Measurements from ENCODE around the gene PGAP1.

PGAP1 gene

GRCh38 chr2:196887431-196887830 is 39.1 kb downstream of the PGAP1 start:
- no peak for DNase-seq
- H3K4me1 ChIP-seq (ENCODE audit: insufficient read depth, low read length): no peaks in the 10 kb centered on the region
- H3K9me3 ChIP-seq (ENCODE audit: insufficient read depth, low read length, severe bottlenecking): no peaks in the 10 kb centered on the region
- ATAC-seq (ENCODE audit: insufficient read depth, low read depth): no peak
- H3K36me3 ChIP-seq (ENCODE audit: insufficient read depth, low read length): peaks cover 51% of the 10 kb centered on the region
- no peaks in the 10 kb centered on the region for H3K27me3 ChIP-seq (ENCODE audit: insufficient read depth, low read length, poor library complexity)
- H4K20me1 ChIP-seq (ENCODE audit: insufficient read depth, low read length): no peaks in the 10 kb centered on the region
- H3K27ac ChIP-seq (ENCODE audit: low read length): no peak overlapping the region
- no peak overlapping the region for H3K4me3 ChIP-seq (ENCODE audit: low read depth in 1 of 2, low read length in 2 of 2)
- no peak overlapping the region for H3K4me2 ChIP-seq (ENCODE audit: insufficient read depth, low read length)
- TF ChIP-seq CTCF (IDR thresholded peaks at IDR 0.05; ENCODE audit: borderline replicate concordance, extremely low read depth, low read length, poor library complexity, severe bottlenecking) (no peak), EZH2 (IDR thresholded peaks at IDR 0.05; ENCODE audit: borderline replicate concordance, low read depth, low read length, severe bottlenecking) (no peak)
- no peak overlapping the region for H2AFZ ChIP-seq (ENCODE audit: low read depth, low read length)
- no peaks in the 10 kb centered on the region for H3K79me2 ChIP-seq (ENCODE audit: insufficient read depth, low read length)
- no peak overlapping the region for H3K9ac ChIP-seq (ENCODE audit: low read depth, low read length)

GRCh38 chr2:196884368-196884767 is 42.1 kb downstream of the PGAP1 start:
- Histone ChIP-seq H3K27me3 (ENCODE audit: insufficient read depth, low read length, poor library complexity) (no peaks in the 10 kb centered on the region), H3K79me2 (ENCODE audit: insufficient read depth, low read length) (no peaks in the 10 kb centered on the region), H2AFZ (ENCODE audit: low read depth, low read length) (no peak overlapping the region), H4K20me1 (ENCODE audit: insufficient read depth, low read length) (no peaks in the 10 kb centered on the region), H3K9me3 (ENCODE audit: insufficient read depth, low read length, severe bottlenecking) (no peaks in the 10 kb centered on the region), H3K9ac (ENCODE audit: low read depth, low read length) (no peak overlapping the region), H3K4me2 (ENCODE audit: insufficient read depth, low read length) (no peak overlapping the region), H3K4me1 (ENCODE audit: insufficient read depth, low read length) (no peaks in the 10 kb centered on the region), H3K36me3 (ENCODE audit: insufficient read depth, low read length) (peaks cover 53% of the 10 kb centered on the region), H3K4me3 (ENCODE audit: low read depth in 1 of 2, low read length in 2 of 2) (no peak overlapping the region), H3K27ac (ENCODE audit: low read length) (no peak overlapping the region)
- ATAC-seq (ENCODE audit: insufficient read depth, low read depth) (no peak), DNase-seq (no peak)
- TF ChIP-seq CTCF (IDR thresholded peaks at IDR 0.05; ENCODE audit: borderline replicate concordance, extremely low read depth, low read length, poor library complexity, severe bottlenecking) (no peak), EZH2 (IDR thresholded peaks at IDR 0.05; ENCODE audit: borderline replicate concordance, low read depth, low read length, severe bottlenecking) (no peak)

DNA sequence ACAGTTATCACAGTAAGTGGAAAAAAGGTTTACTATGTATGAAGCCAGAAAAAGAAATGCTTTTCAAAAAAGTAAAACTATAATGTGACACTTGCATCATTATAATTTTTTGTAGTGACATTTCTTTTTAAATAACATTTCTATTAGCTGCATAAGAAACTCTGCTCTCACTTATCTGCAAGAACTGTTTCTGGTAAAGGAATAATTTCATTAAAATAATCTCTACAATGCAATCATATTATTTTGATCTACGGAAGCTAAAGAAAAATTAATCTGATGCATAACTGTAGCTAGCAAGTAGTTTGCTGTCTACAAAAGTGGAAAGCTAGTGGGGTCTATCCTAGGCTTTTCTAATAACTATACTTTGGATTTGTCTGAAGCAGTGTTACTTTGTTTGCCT is 50.1 kb downstream of the PGAP1 start:
- no peak overlapping the region for H3K4me2 ChIP-seq (ENCODE audit: insufficient read depth, low read length)
- no peaks in the 10 kb centered on the region for H3K9me3 ChIP-seq (ENCODE audit: insufficient read depth, low read length, severe bottlenecking)
- no peak overlapping the region for H3K27ac ChIP-seq (ENCODE audit: low read length)
- no peaks in the 10 kb centered on the region; the same call in 1 of the 2 replicates for H3K4me1 ChIP-seq (ENCODE audit: insufficient read depth, low read length)
- no peaks in the 10 kb centered on the region for H4K20me1 ChIP-seq (ENCODE audit: insufficient read depth, low read length)
- DNase-seq (no peak), ATAC-seq (ENCODE audit: insufficient read depth, low read depth) (no peak)
- no peaks in the 10 kb centered on the region for H3K27me3 ChIP-seq (ENCODE audit: insufficient read depth, low read length, poor library complexity)
- no peaks in the 10 kb centered on the region for H3K79me2 ChIP-seq (ENCODE audit: insufficient read depth, low read length)
- H3K9ac ChIP-seq (ENCODE audit: low read depth, low read length): no peak overlapping the region
- TF ChIP-seq CTCF (IDR thresholded peaks at IDR 0.05; ENCODE audit: borderline replicate concordance, extremely low read depth, low read length, poor library complexity, severe bottlenecking) (no peak), EZH2 (IDR thresholded peaks at IDR 0.05; ENCODE audit: borderline replicate concordance, low read depth, low read length, severe bottlenecking) (no peak)
- peaks cover 51% of the 10 kb centered on the region for H3K36me3 ChIP-seq (ENCODE audit: insufficient read depth, low read length)
- no peak overlapping the region for H3K4me3 ChIP-seq (ENCODE audit: low read depth in 1 of 2, low read length in 2 of 2)
- H2AFZ ChIP-seq (ENCODE audit: low read depth, low read length): no peak overlapping the region

GRCh38 chr2:196875414-196875813 is 51.1 kb downstream of the PGAP1 start:
- no peaks in the 10 kb centered on the region; the same call in 1 of the 2 replicates for H3K4me1 ChIP-seq (ENCODE audit: insufficient read depth, low read length)
- H3K79me2 ChIP-seq (ENCODE audit: insufficient read depth, low read length): no peaks in the 10 kb centered on the region
- H3K9ac ChIP-seq (ENCODE audit: low read depth, low read length): no peak overlapping the region
- no peak overlapping the region for H3K4me3 ChIP-seq (ENCODE audit: low read depth in 1 of 2, low read length in 2 of 2)
- no peak for DNase-seq
- H3K27me3 ChIP-seq (ENCODE audit: insufficient read depth, low read length, poor library complexity): no peaks in the 10 kb centered on the region
- H4K20me1 ChIP-seq (ENCODE audit: insufficient read depth, low read length): no peaks in the 10 kb centered on the region
- no peak overlapping the region for H3K27ac ChIP-seq (ENCODE audit: low read length)
- no peak overlapping the region for H3K4me2 ChIP-seq (ENCODE audit: insufficient read depth, low read length)
- no peaks in the 10 kb centered on the region for H3K9me3 ChIP-seq (ENCODE audit: insufficient read depth, low read length, severe bottlenecking)
- H3K36me3 ChIP-seq (ENCODE audit: insufficient read depth, low read length): peaks cover 56% of the 10 kb centered on the region
- TF ChIP-seq CTCF (IDR thresholded peaks at IDR 0.05; ENCODE audit: borderline replicate concordance, extremely low read depth, low read length, poor library complexity, severe bottlenecking) (no peak), EZH2 (IDR thresholded peaks at IDR 0.05; ENCODE audit: borderline replicate concordance, low read depth, low read length, severe bottlenecking) (no peak)
- peak; percentile 64 for ATAC-seq (ENCODE audit: insufficient read depth, low read depth)
- no peak overlapping the region for H2AFZ ChIP-seq (ENCODE audit: low read depth, low read length)

Measured in DND-41 (cell line).